HG02973 (cell line): ENCODE data around the gene CFDP1.
A peak's percentile ranks its signal among the peaks of the same experiment; 100 is the strongest.

Experiments used
- ATAC-seq: cut with Tn5 transposase; IDR thresholded peaks from one replicate; pipeline ENCODE4 v1.9.1; 2021; ENCODE audit warnings: moderate library complexity; ENCODE audit not compliant: unreplicated experiment

Gene CFDP1

GRCh38 chr16:75415169-75415905 lies 18.0 kb downstream of the CFDP1 start:
- no peak for ATAC-seq

- no peak for ATAC-seq
Observed at GRCh38 chr16:75413951-75414350, 19.4 kb downstream of the CFDP1 start.

GRCh38 chr16:75406943-75407342 lies 26.4 kb downstream of the CFDP1 start:
- ATAC-seq = no peak

GRCh38 chr16:75402821-75403475 lies 30.4 kb downstream of the CFDP1 start:
- no peak for ATAC-seq

GRCh38 chr16:75402159-75402820 lies 31.0 kb downstream of the CFDP1 start:
- ATAC-seq = no peak

- ATAC-seq = no peak
Observed at GRCh38 chr16:75401691-75402090, 31.6 kb downstream of the CFDP1 start.

- no peak for ATAC-seq
Observed at GRCh38 chr16:75398333-75398732, 35.0 kb downstream of the CFDP1 start.

GRCh38 chr16:75394941-75395340 lies 38.4 kb downstream of the CFDP1 start:
- no peak for ATAC-seq

GRCh38 chr16:75392906-75393305 lies 40.4 kb downstream of the CFDP1 start:
- no peak for ATAC-seq

- no peak for ATAC-seq
Observed at GRCh38 chr16:75390926-75391653, 42.2 kb downstream of the CFDP1 start.

- ATAC-seq = no peak
Observed at GRCh38 chr16:75389096-75389690, 44.1 kb downstream of the CFDP1 start.

- ATAC-seq = no peak
Observed at GRCh38 chr16:75387951-75388350, 45.4 kb downstream of the CFDP1 start.

GRCh38 chr16:75385507-75386152 lies 47.7 kb downstream of the CFDP1 start:
- ATAC-seq = no peak

- no peak for ATAC-seq
Observed at GRCh38 chr16:75383141-75383540, 50.2 kb downstream of the CFDP1 start.

GRCh38 chr16:75382611-75383010 lies 50.7 kb downstream of the CFDP1 start:
- ATAC-seq = no peak

GRCh38 chr16:75380870-75381269 lies 52.4 kb downstream of the CFDP1 start:
- no peak for ATAC-seq

- peak; percentile 66 for ATAC-seq
Observed at GRCh38 chr16:75379911-75380847, 53.1 kb downstream of the CFDP1 start.

GRCh38 chr16:75379339-75379738 lies 54.0 kb downstream of the CFDP1 start:
- peak; percentile 53 for ATAC-seq

GRCh38 chr16:75378616-75379015 lies 54.7 kb downstream of the CFDP1 start:
- no peak for ATAC-seq
